AG09319 (cell line): ENCODE measurements around the gene POLR3B.

ENCODE experiments used
- DNase-seq: peaks from one replicate; pipeline ENCODE4 v3.0.0-alpha.2; 2010; ENCODE audit warnings: low read depth; ENCODE audit errors: extremely low read depth
- TF ChIP-seq, protein P1 (sequence below): IDR thresholded peaks from 2 replicates; pipeline ENCODE4 v1.5.1; 2011; ENCODE audit warnings: low read depth, mild to moderate bottlenecking, inconsistent platforms, low read length, moderate library complexity

POLR3B gene

GRCh38 chr12:106416273-106416672 lies 58.7 kb downstream of the POLR3B start:
- TF ChIP-seq, protein P1, sequence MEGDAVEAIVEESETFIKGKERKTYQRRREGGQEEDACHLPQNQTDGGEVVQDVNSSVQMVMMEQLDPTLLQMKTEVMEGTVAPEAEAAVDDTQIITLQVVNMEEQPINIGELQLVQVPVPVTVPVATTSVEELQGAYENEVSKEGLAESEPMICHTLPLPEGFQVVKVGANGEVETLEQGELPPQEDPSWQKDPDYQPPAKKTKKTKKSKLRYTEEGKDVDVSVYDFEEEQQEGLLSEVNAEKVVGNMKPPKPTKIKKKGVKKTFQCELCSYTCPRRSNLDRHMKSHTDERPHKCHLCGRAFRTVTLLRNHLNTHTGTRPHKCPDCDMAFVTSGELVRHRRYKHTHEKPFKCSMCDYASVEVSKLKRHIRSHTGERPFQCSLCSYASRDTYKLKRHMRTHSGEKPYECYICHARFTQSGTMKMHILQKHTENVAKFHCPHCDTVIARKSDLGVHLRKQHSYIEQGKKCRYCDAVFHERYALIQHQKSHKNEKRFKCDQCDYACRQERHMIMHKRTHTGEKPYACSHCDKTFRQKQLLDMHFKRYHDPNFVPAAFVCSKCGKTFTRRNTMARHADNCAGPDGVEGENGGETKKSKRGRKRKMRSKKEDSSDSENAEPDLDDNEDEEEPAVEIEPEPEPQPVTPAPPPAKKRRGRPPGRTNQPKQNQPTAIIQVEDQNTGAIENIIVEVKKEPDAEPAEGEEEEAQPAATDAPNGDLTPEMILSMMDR, result no peak
- DNase-seq, result no peak

- TF ChIP-seq, protein P1, result no peak
- DNase-seq, result peak; percentile 22
Measured at GRCh38 chr12:106417926-106418910, 60.7 kb downstream of the POLR3B start.

DNA sequence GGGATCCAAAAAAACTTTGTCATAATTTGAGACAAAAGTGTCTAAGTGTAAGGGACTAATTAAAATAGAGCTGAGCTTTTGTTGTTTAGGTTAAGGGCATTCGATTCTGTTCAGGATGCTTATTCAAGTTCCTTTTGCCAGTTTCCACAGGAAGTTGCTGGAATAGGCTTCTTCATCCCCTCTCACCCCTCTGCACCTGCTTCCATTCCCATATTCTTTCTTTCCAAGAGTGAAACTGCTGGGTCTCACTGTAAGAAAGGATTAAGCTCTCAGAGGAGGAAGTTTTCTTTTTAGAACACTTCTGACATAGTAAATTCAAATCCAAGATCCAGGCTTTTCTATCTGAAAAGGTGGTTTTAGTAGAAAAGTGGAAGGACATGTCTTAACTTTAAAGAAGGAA lies 61.4 kb downstream of the POLR3B start:
- TF ChIP-seq, protein P1, result no peak
- DNase-seq, result no peak

DNA sequence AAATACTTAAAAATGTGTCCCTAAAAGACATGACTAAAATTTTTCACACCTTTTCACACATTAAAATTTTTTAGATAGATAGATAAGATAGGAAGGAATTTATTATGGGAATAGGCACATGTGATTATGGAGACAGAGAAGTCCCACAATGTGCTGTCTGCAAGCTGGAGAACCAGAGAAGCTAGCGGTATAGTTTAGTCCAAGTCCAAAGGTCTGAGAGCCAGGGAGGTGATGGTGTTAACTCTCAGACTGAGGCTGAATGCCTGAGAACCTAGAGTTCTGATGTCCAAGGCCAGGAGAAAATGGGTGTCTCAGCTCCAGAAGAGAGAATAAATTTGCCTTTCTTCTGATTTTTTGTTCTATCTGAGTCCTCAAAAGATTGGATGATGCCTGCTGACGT lies 65.7 kb downstream of the POLR3B start:
- DNase-seq, result no peak
- TF ChIP-seq, protein P1, result no peak

DNA sequence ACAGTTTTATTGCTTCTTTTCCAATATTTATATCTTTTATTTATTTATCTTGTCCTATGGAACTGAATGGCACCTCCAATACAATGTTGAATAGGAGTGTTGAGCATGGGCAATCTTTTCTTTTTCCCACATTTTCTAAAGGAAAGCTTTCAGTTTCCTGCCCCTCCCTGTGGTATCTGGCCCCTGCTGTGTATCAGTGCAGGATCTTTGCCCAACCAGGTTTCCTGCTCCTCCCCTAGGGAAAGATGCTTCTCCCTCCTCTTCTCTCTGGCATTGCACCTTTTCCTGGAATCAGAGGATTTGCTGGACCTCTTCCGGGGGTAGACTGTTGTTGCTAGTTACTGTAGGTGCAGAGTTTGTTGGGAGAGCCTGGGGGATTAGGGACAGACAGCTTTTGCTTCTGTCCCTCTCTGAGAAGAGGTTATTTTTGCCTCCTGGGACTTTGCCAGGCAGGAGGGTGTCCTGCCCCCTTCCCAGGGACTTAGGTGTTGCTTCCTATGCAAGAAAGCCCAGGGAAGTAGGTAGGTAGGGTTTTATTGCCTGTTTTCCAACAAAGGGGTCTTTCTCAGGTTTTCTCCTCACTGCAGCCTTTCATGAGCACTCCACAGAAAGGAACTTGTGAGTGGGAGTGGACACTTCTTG lies 67.6 kb downstream of the POLR3B start:
- TF ChIP-seq, protein P1, result no peak

DNA sequence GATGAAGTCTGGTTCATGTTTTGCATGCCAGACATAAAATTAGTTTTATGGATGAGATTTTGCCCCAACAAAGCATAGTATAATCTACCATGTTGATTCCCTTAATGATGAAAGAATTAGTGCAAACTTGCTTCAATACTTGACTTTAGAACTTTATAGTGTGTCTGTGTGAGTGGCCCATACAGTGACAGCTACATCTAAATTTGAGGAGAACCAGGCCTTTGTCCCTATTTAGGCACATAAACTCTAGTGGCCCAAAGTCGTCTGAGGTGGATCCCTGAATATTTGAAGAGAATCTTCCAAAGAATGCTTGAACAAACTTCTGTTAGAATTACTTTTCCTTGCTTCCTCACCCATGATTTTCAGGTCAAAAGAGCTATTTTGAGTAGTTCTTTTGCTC lies 70.4 kb downstream of the POLR3B start:
- no peak for DNase-seq
- TF ChIP-seq, protein P1, result no peak

More for the DNA sequence above, 67.6 kb downstream of the POLR3B start:
- no peak for DNase-seq

- TF ChIP-seq, protein P1, result no peak
- no peak for DNase-seq
Measured at GRCh38 chr12:106428384-106428783, 70.8 kb downstream of the POLR3B start.
